Kidney (tissue), 14 donors: ENCODE results near the gene SEMA3C. TPM values are rescaled to one million over a fixed set of nuclear protein-coding genes. Genes with fewer than 3 reads are reported as not detected.

Source experiments
- DNase-seq, 5 donors: peaks; one replicate each; pipeline ENCODE4 v3.0.0-alpha.2; 2013 to 2020
- FAIRE-seq: peaks from 2 replicates; lab custom pipeline; 2012; peaks lifted over from hg19 to GRCh38; lab: Jason Lieb, UNC
- H3K27ac ChIP-seq, 2 donors: one replicate each; pipeline ENCODE4 v1.7.0; 2013; ENCODE audit warnings: low read depth in 2 of 2, low read length in 2 of 2, inconsistent platforms in 1 of 2
- H3K27me3 ChIP-seq: one replicate; pipeline ENCODE4 v1.7.1; 2013; ENCODE audit warnings: low read length, inconsistent platforms; ENCODE audit not compliant: control insufficient read depth, insufficient read depth
- H3K36me3 ChIP-seq, 3 donors: one replicate each; pipeline versions ENCODE4 v1.7.0 to v1.7.1; 2013; ENCODE audit warnings: low read length in 3 of 3, control low read depth in 1 of 3, inconsistent platforms in 1 of 3; ENCODE audit not compliant: insufficient read depth in 3 of 3, control insufficient read depth in 2 of 3
- H3K4me1 ChIP-seq, 3 donors: one replicate each; pipeline versions ENCODE4 v1.7.0 to v1.7.1; 2013; ENCODE audit warnings: low read length in 3 of 3, inconsistent platforms in 1 of 3, low read depth in 1 of 3; ENCODE audit not compliant: control insufficient read depth in 2 of 3, insufficient read depth in 2 of 3
- H3K4me3 ChIP-seq, 3 donors: one replicate each; pipeline versions ENCODE4 v1.7.0 to v1.8.1; 2013; ENCODE audit warnings: low read length in 3 of 3, control low read depth in 1 of 3, inconsistent platforms in 1 of 3
- H3K9ac ChIP-seq, 3 donors: one replicate each; pipeline versions ENCODE4 v1.7.0 to v1.7.1; 2013; ENCODE audit warnings: low read length in 3 of 3, control low read depth in 1 of 3, inconsistent platforms in 1 of 3
- H3K9me3 ChIP-seq, 3 donors: one replicate each; pipeline versions ENCODE4 v1.7.0 to v1.7.1; 2013; ENCODE audit warnings: low read length in 3 of 3, control low read depth in 1 of 3, inconsistent platforms in 1 of 3; ENCODE audit not compliant: control insufficient read depth in 2 of 3, insufficient read depth in 1 of 3
- intact Hi-C: fragments of 100-400 bp; cut with DNase I; formaldehyde crosslinking; loops from one replicate; pipeline ENCODE4 v1.11.1; 2022
- polyA plus RNA-seq: library from polyadenylated mRNA; stranded (reverse); fragments of 350-450 nt; fragmentation: Illumina TruSeq; extraction: RNeasy Lipid Tissue Mini Kit (QIAGEN cat#74804); gene quantifications from one replicate; pipeline ENCODE4 v1.2.3, GENCODE V29; 2014; ENCODE audit warnings: low read depth, low replicate concordance; ENCODE audit not compliant: insufficient read depth
- total RNA-seq: library from RNA; stranded (reverse); fragmentation: NEBNext Ultra II Directional; extraction: Animal tissue kit (Norgen Biotek cat#: 25700); gene quantifications from one replicate; pipeline ENCODE4 v1.2.1, GENCODE V29; 2021
- TF ChIP-seq, protein P1 (sequence below): IDR thresholded peaks from 3 replicates; pipeline ENCODE4 v1.5.1; 2012; ENCODE audit warnings: mild to moderate bottlenecking, moderate library complexity, borderline replicate concordance; ENCODE audit not compliant: insufficient read depth; ENCODE audit errors: extremely low read depth
- donor health status: control.
- donor health status: control.
- donor health status: control.
- donor health status: control.
- donor health status: control.
- donor health status: DM: yes; HTN: yes; CAD: no.
- donor health status: Normal renal cell carcinoma (clear cell type).

Gene SEMA3C
- total and polyA plus RNA-seq, 2 donors from 2014 or later = 3.9 to 17.2 TPM

DNA sequence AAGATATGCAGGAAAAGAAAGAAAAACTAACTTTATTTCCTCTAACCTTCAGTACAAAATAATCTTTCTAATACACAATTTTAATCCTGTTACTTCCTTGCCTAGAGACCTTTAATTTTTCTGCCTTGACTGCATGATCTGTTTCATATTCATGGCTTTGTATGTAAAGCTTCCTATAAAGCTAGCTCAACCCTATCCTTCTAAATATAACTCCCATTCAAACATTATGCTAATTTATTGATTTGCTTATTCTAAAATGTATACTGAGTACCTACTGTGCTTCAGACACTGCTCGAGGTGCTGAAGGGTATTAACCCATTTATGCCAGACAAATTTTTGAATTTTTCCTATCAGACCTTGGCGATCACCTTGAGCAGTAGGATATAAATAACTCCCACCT is 47.6 kb downstream of the SEMA3C start:
- no peak overlapping the region for H3K9ac ChIP-seq

DNA sequence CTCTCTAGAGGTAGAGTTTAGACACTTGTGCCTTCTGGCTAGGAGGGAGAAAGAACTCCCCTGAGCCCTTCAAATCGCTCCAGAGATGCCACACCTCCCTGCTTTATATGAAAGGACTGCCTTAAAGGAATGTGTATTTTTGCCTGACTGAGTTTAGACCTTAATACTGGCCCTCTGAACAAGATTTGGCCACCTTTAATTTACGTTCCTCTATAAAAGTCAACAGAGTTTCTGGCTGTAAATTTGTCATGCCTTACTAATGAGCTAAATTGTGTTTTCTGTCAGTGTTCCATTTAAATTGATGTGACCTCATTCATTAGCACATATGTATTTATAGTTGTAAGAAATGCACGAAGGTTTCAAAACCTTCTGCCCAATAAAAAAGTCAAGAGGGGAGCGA is 48.0 kb downstream of the SEMA3C start:
- no peak for FAIRE-seq
- Histone ChIP-seq H3K4me1 (no peaks in the 10 kb centered on the region), H3K9me3 (no peaks in the 10 kb centered on the region), H3K27me3 (no peaks in the 10 kb centered on the region), H3K4me3 (no peak overlapping the region), H3K27ac (no peak overlapping the region), H3K36me3 (no peaks in the 10 kb centered on the region), H3K9ac (no peak overlapping the region)
- peak in 2 of 5 donors; percentile 15 to 49 for DNase-seq
- intact Hi-C loops = no loop called here
- TF ChIP-seq, protein P1, sequence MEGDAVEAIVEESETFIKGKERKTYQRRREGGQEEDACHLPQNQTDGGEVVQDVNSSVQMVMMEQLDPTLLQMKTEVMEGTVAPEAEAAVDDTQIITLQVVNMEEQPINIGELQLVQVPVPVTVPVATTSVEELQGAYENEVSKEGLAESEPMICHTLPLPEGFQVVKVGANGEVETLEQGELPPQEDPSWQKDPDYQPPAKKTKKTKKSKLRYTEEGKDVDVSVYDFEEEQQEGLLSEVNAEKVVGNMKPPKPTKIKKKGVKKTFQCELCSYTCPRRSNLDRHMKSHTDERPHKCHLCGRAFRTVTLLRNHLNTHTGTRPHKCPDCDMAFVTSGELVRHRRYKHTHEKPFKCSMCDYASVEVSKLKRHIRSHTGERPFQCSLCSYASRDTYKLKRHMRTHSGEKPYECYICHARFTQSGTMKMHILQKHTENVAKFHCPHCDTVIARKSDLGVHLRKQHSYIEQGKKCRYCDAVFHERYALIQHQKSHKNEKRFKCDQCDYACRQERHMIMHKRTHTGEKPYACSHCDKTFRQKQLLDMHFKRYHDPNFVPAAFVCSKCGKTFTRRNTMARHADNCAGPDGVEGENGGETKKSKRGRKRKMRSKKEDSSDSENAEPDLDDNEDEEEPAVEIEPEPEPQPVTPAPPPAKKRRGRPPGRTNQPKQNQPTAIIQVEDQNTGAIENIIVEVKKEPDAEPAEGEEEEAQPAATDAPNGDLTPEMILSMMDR = no peak

More for the DNA sequence above, 47.6 kb downstream of the SEMA3C start:
- DNase-seq (no peak), FAIRE-seq (no peak)
- TF ChIP-seq, protein P1 = no peak
- Histone ChIP-seq H3K4me1 (no peaks in the 10 kb centered on the region), H3K27ac (no peak overlapping the region), H3K4me3 (no peak overlapping the region), H3K36me3 (no peaks in the 10 kb centered on the region), H3K9me3 (no peaks in the 10 kb centered on the region), H3K27me3 (no peaks in the 10 kb centered on the region)
- intact Hi-C loops = no loop called here

DNA sequence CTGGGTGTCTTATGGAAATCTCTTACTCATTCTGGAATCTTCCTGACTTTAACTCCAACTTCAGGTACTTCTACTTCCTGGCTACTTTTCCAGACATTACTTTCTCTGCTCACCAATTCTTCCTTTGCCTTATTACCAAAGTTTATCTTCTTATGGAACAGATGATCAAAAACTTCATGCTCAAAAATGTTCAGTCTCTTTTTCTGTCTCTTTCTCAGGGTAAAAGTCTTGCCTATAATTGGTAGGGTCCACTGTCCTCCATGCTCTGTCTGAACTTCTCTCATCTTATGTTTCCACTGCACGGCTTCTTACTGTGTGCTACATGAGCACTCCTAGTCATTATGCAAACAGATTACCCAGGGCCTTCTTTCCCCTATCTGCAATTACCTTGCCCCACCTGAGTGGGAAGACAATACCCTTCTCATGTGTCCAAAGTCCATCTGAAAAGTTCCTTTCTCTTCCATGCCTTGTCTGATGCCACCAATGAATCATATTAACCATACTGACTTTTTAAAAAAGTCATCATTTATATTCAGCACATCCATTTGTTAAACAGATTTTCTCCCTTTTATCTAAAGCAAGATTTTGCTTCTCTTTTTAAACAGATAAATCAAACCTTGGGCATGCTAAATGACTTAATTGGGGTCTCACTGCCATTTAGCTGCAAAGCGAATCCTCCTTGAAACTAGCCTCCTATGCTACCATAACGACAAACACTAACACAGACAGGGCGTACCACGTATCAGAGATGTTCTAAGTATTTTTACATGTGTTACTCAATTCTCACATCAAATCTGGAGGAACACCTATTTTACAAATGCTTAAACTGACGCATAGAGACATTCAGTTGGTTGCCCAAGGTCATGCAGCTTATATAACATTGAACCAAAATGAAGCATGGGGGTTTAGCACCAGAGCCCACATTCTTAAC is 48.8 kb downstream of the SEMA3C start:
- no peak for FAIRE-seq
- TF ChIP-seq, protein P1 = no peak

More for the DNA sequence above, 48.8 kb downstream of the SEMA3C start:
- no peaks in the 10 kb centered on the region for H3K27me3 ChIP-seq
- no peaks in the 10 kb centered on the region for H3K4me1 ChIP-seq
- H3K9me3 ChIP-seq = no peaks in the 10 kb centered on the region
- no peaks in the 10 kb centered on the region for H3K36me3 ChIP-seq
- no peak for DNase-seq
- H3K4me3 ChIP-seq = no peak overlapping the region
- H3K9ac ChIP-seq = no peak overlapping the region
- intact Hi-C loops = no loop called here
- H3K27ac ChIP-seq = no peak overlapping the region
